HCT116 (cell line): Measurements from ENCODE around the gene PRPF19. TPM values are rescaled to one million over a fixed set of nuclear protein-coding genes. Genes with fewer than 3 reads are reported as not detected.

ENCODE experiments used
- ATAC-seq: fragments of 200-7000 bp; cut with Tn5 transposase; 2 replicates; pipeline ENCODE4 v1.9.1; 2020; ENCODE audit warnings: mild to moderate bottlenecking, moderate library complexity
- BruUV-seq: library from RNA; stranded (reverse); fragments of 400-500 nt; replicated peaks from 2 replicates; lab custom pipeline; 2021; lab: Mats Ljungman, UMichigan
- CTCF ChIA-PET: fragments of 300-600 bp; sonication (Branson Sonifier 250); formaldehyde crosslinking; loops from one replicate; lab custom pipeline; 2021; ENCODE audit warnings: antibody characterized with exemption; lab: Charles Lee
- POLR2A ChIA-PET: fragments of 300-600, 350-600 bp; sonication (Branson Sonifier 250); formaldehyde crosslinking; loops from one replicate; lab custom pipeline; 2021; ENCODE audit warnings: antibody characterized with exemption; lab: Charles Lee
- RAD21 ChIA-PET, 2 experiments: fragments of 300-600 bp; sonication (Branson Sonifier 250); formaldehyde crosslinking; loops; one replicate each; lab custom pipeline; 2023; ENCODE audit warnings: low total read pairs in 2 of 2; ENCODE audit not compliant: uncharacterized antibody in 2 of 2, unreplicated experiment in 2 of 2, low non-redundant PET in 1 of 2; lab: Charles Lee
- DNase-seq: peaks from one replicate; pipeline ENCODE4 v3.0.0-alpha.2; 2010; ENCODE audit warnings: low read depth, low spot score
- H2AFZ ChIP-seq: fragments of 200-600 bp; shearing (Covaris generic), sonication (generic); 2 replicates; pipeline ENCODE4 v1.6.1; 2017; ENCODE audit warnings: low read depth, mixed run types, mixed read lengths, antibody characterized with exemption, low read length; ENCODE audit not compliant: poor library complexity, severe bottlenecking
- H3K27ac ChIP-seq: 2 replicates; pipeline ENCODE4 v1.5.1; 2012; ENCODE audit warnings: low read depth, low read length
- H3K27me3 ChIP-seq: fragments of 200-600 bp; sonication (generic); 2 replicates; pipeline ENCODE4 v1.6.1; 2016; ENCODE audit warnings: mixed run types, low read length, mixed read lengths; ENCODE audit not compliant: insufficient read depth
- H3K36me3 ChIP-seq, 2 experiments: fragments of 200-500 bp in 1 of 2; fragments of 200-600 bp in 1 of 2; sonication (Bioruptor generic) in 1 of 2; sonication (generic) in 1 of 2; 2 replicates each; pipeline versions ENCODE4 v1.5.1 to v1.6.1; 2014 to 2016; ENCODE audit warnings: low read length in 2 of 2, inconsistent platforms in 1 of 2, mixed read lengths in 1 of 2, mixed run types in 1 of 2; ENCODE audit not compliant: insufficient read depth in 2 of 2, control insufficient read depth in 1 of 2
- H3K4me1 ChIP-seq, 2 experiments: fragments of 200-600 bp in 1 of 2; sonication (generic) in 1 of 2; 2 replicates each; pipeline versions ENCODE4 v1.5.1 to v1.6.1; 2012 to 2017; ENCODE audit warnings: low read length in 2 of 2, inconsistent platforms in 1 of 2, mild to moderate bottlenecking in 1 of 2, mixed read lengths in 1 of 2, mixed run types in 1 of 2, moderate library complexity in 1 of 2; ENCODE audit not compliant: insufficient read depth in 2 of 2, control insufficient read depth in 1 of 2
- H3K4me2 ChIP-seq: fragments of 200-600 bp; sonication (generic); 2 replicates; pipeline ENCODE4 v1.6.1; 2017; ENCODE audit warnings: mixed run types, low read length, mixed read lengths
- H3K4me3 ChIP-seq, 2 experiments: fragments of 200-600 bp in 1 of 2; sonication (generic) in 1 of 2; replicated peaks in 1 of 2; 2 replicates each; pipeline ENCODE4 v1.5.1; 2011 to 2016; ENCODE audit warnings: low read length in 2 of 2, control low read depth in 1 of 2, low read depth in 1 of 2, mild to moderate bottlenecking in 1 of 2, mixed read lengths in 1 of 2, mixed run types in 1 of 2
- H3K79me2 ChIP-seq: fragments of 200-600 bp; sonication (generic); 2 replicates; pipeline ENCODE4 v1.6.1; 2017; ENCODE audit warnings: mild to moderate bottlenecking, mixed run types, low read length, moderate library complexity, mixed read lengths; ENCODE audit not compliant: insufficient read depth
- H3K9ac ChIP-seq: fragments of 200-600 bp; sonication (generic); 2 replicates; pipeline ENCODE4 v1.6.1; 2016; ENCODE audit warnings: low read length, mixed read lengths
- H3K9me2 ChIP-seq: fragments of 200-600 bp; sonication (generic), shearing (Covaris generic); 2 replicates; pipeline ENCODE4 v1.6.1; 2017; ENCODE audit warnings: mixed run types, mild to moderate bottlenecking, moderate library complexity; ENCODE audit not compliant: insufficient read depth
- H3K9me3 ChIP-seq, 2 experiments: fragments of 200-500 bp in 1 of 2; fragments of 200-600 bp in 1 of 2; sonication (Bioruptor generic) in 1 of 2; sonication (generic) in 1 of 2; 2 replicates each; pipeline ENCODE4 v1.6.1; 2014 to 2017; ENCODE audit warnings: low read length in 2 of 2, mixed read lengths in 2 of 2, inconsistent platforms in 1 of 2, low read depth in 1 of 2, mild to moderate bottlenecking in 1 of 2, mixed run types in 1 of 2, moderate library complexity in 1 of 2; ENCODE audit not compliant: control insufficient read depth in 1 of 2, insufficient read depth in 1 of 2
- H4K20me1 ChIP-seq: fragments of 200-600 bp; sonication (generic), shearing (Covaris generic); 2 replicates; pipeline ENCODE4 v1.6.1; 2017; ENCODE audit warnings: mixed run types, mild to moderate bottlenecking, moderate library complexity; ENCODE audit not compliant: insufficient read depth
- ATF3 ChIP-seq: IDR thresholded peaks from 2 replicates; pipeline ENCODE4 v1.6.1; 2012
- CTCF ChIP-seq, 3 experiments: fragments of 200-600 bp in 1 of 3; sonication (generic) in 1 of 3; IDR thresholded peaks in 2 of 3; conservative IDR thresholded peaks in 1 of 3; 2 replicates each; pipeline ENCODE4 v1.5.1; 2012 to 2017; ENCODE audit warnings: low read depth in 2 of 3, low read length in 2 of 3, antibody characterized with exemption in 1 of 3, borderline replicate concordance in 1 of 3, control low read depth in 1 of 3, mild to moderate bottlenecking in 1 of 3, mixed read lengths in 1 of 3, mixed run types in 1 of 3, moderate library complexity in 1 of 3; ENCODE audit not compliant: insufficient read depth in 1 of 3
- EZH2 ChIP-seq: fragments of 200-600 bp; sonication (generic); IDR thresholded peaks from 2 replicates; pipeline ENCODE4 v1.6.1; 2017; ENCODE audit warnings: antibody characterized with exemption, mixed run types
- EZH2phosphoT487 ChIP-seq: fragments of 200-600 bp; IDR thresholded peaks from 2 replicates; pipeline ENCODE4 v1.6.1; 2018; ENCODE audit warnings: antibody characterized with exemption, borderline replicate concordance
- FOSL1 ChIP-seq: IDR thresholded peaks from 2 replicates; pipeline ENCODE4 v1.6.1; 2012; ENCODE audit warnings: low read depth
- JUND ChIP-seq: IDR thresholded peaks from 2 replicates; pipeline ENCODE4 v1.6.1; 2012
- MAX ChIP-seq: IDR thresholded peaks from 2 replicates; pipeline ENCODE4 v1.6.1; 2012
- POLR2A ChIP-seq: IDR thresholded peaks from 2 replicates; pipeline ENCODE4 v1.7.0; 2011; ENCODE audit warnings: borderline replicate concordance; ENCODE audit not compliant: insufficient read depth, insufficient read length; ENCODE audit errors: extremely low read depth
- REST ChIP-seq: IDR thresholded peaks from 2 replicates; pipeline ENCODE4 v1.6.1; 2012; ENCODE audit warnings: low read depth
- SIN3A ChIP-seq: IDR thresholded peaks from 2 replicates; pipeline ENCODE4 v1.6.1; 2012; ENCODE audit warnings: low read depth
- SP1 ChIP-seq: IDR thresholded peaks from 2 replicates; pipeline ENCODE4 v1.6.1; 2012; ENCODE audit warnings: low read depth
- SRF ChIP-seq: IDR thresholded peaks from 2 replicates; pipeline ENCODE4 v1.6.1; 2012; ENCODE audit warnings: low read depth
- TCF7L2 ChIP-seq: IDR thresholded peaks from 2 replicates; pipeline ENCODE4 v1.7.0; 2011; ENCODE audit warnings: borderline replicate concordance, inconsistent platforms; ENCODE audit not compliant: insufficient read depth, insufficient read length; ENCODE audit errors: extremely low read depth
- YY1 ChIP-seq: IDR thresholded peaks from 2 replicates; pipeline ENCODE4 v1.6.1; 2011; ENCODE audit warnings: low read length, low read depth, moderate library complexity, mild to moderate bottlenecking; ENCODE audit not compliant: insufficient replicate concordance; ENCODE audit errors: extremely low read depth
- ZBTB33 ChIP-seq: IDR thresholded peaks from 2 replicates; pipeline ENCODE4 v1.6.1; 2011; ENCODE audit warnings: mild to moderate bottlenecking, low read length, moderate library complexity; ENCODE audit not compliant: insufficient replicate concordance; ENCODE audit errors: extremely low read depth
- ZFX ChIP-seq: fragments of 450-650 bp; IDR thresholded peaks from 2 replicates; pipeline ENCODE4 v1.6.1; 2017
- intact Hi-C: fragments of 100-400 bp; cut with micrococcal nuclease; formaldehyde crosslinking; loops from 2 replicates; pipeline ENCODE4 v1.10.0; 2022
- total RNA-seq: library from RNA; stranded (reverse); gene quantifications from one replicate; pipeline ENCODE4 v1.2.1, GENCODE V29; 2021; ENCODE audit not compliant: unreplicated experiment

The PRPF19 gene
- total RNA-seq, 1 experiment from 2014 or later: 156 TPM

- Histone ChIP-seq H3K9me3 (no peaks in the 10 kb centered on the region), H3K4me2 (no peak overlapping the region), H3K9ac (no peak overlapping the region), H3K4me1 (peaks cover 31 to 59% of the 10 kb centered on the region in 2 experiments), H3K36me3 (peaks cover 9 to 23% of the 10 kb centered on the region in 2 experiments; a peak in 2 of 4 replicates), H3K9me2 (no peaks in the 10 kb centered on the region), H3K79me2 (peaks cover 37% of the 10 kb centered on the region), H3K4me3 (no peak overlapping the region), H2AFZ (no peak overlapping the region), H3K27ac (no peak overlapping the region), H3K27me3 (no peaks in the 10 kb centered on the region), H4K20me1 (no peaks in the 10 kb centered on the region; the same call in 1 of the 2 replicates)
- ATAC-seq: no peak
- no peak for DNase-seq
- no TSS peak for BruUV-seq
- intact Hi-C loops: no loop called here
- CTCF ChIA-PET: interaction anchor here (1.2 kb wide), 1 partner anchor 22 kb away, joined by 3 read pairs; no protein-coding TSS in a partner anchor
- POLR2A ChIA-PET: no interaction called here
- RAD21 ChIA-PET: no interaction called here
- TF ChIP-seq SP1 (no peak), SIN3A (no peak), ATF3 (no peak), MAX (no peak), EZH2 (no peak), ZBTB33 (no peak), POLR2A (no peak), SRF (no peak), CTCF (IDR thresholded peaks at IDR 0.05 in 2 of 3, conservative IDR thresholded peaks at IDR 0.05 in 1 of 3; ENCODE audit: borderline replicate concordance in 1 of 3, insufficient read depth in 1 of 3, low read depth in 2 of 3, low read length in 2 of 3) (no peak), FOSL1 (no peak), REST (no peak), YY1 (no peak), EZH2phosphoT487 (no peak), ZFX (no peak), JUND (no peak), TCF7L2 (no peak)
Observed at GRCh38 chr11:60921259-60921658, 14.9 kb upstream of the PRPF19 start.
